ENCODE data around the gene ZBTB42. TPM values are rescaled to one million over a fixed set of nuclear protein-coding genes. Genes with fewer than 3 reads are reported as not detected.
A peak's percentile ranks its signal among the peaks of the same experiment; 100 is the strongest.

Gene ZBTB42
- total RNA-seq, 2 experiments from 2014 or later: 1.3 TPM

- H3K27me3 Mint-ChIP-seq: no peaks in the 10 kb centered on the region
- H3K9me3 Mint-ChIP-seq: peaks cover 4% of the 10 kb centered on the region
- H3K36me3 Mint-ChIP-seq (ENCODE audit: low read depth): peaks cover 31% of the 10 kb centered on the region
- TF ChIP-seq CTCF (IDR thresholded peaks at IDR 0.05): no peak
- peaks cover 10% of the 10 kb centered on the region for H3K4me1 Mint-ChIP-seq (ENCODE audit: low read depth)
- H3K27ac Mint-ChIP-seq: peak overlapping the region; percentile 38
- intact Hi-C loops (cut with micrococcal nuclease): no loop called here
- no peak overlapping the region for H3K4me3 Mint-ChIP-seq
- ChIA-PET CTCF (interaction anchor here (1.0 to 5.6 kb wide), 15 partner anchors 8 to 777 kb away, joined by 3 to 79 read pairs (median 6); partner anchors contain the start of genes SIVA1 and ZBTB42), POLR2A (interaction anchor here (0.8 to 1.9 kb wide), 5 partner anchors 9 to 17 kb away, joined by 3 to 6 read pairs (median 3); partner anchors contain the start of gene SIVA1)
- DNase-seq: peak; percentile 28
- ATAC-seq: no peak
Measured at GRCh38 chr14:104769324-104770071, 31.4 kb upstream of the ZBTB42 start.

- no peak for TF ChIP-seq CTCF (IDR thresholded peaks at IDR 0.05)
- intact Hi-C loops (cut with micrococcal nuclease): no loop called here
- H3K27me3 Mint-ChIP-seq: no peaks in the 10 kb centered on the region
- peaks cover 31% of the 10 kb centered on the region for H3K36me3 Mint-ChIP-seq (ENCODE audit: low read depth)
- H3K9me3 Mint-ChIP-seq: peaks cover 4% of the 10 kb centered on the region
- H3K4me3 Mint-ChIP-seq: no peak overlapping the region
- peak overlapping the region; percentile 38 for H3K27ac Mint-ChIP-seq
- ATAC-seq: no peak
- H3K4me1 Mint-ChIP-seq (ENCODE audit: low read depth): peaks cover 10% of the 10 kb centered on the region
- DNase-seq: no peak
- CTCF ChIA-PET: interaction anchor here (0.8 to 5.6 kb wide), 7 partner anchors 8 to 56 kb away, joined by 3 to 79 read pairs (median 4); partner anchors contain the start of gene SIVA1
- POLR2A ChIA-PET: interaction anchor here (1.0 to 1.9 kb wide), 3 partner anchors 10 to 18 kb away, joined by 3 to 6 read pairs (median 5); partner anchors contain the start of gene SIVA1
Measured at GRCh38 chr14:104770072-104770579, 30.8 kb upstream of the ZBTB42 start.

- TF ChIP-seq CTCF (IDR thresholded peaks at IDR 0.05): peak; percentile 74
- Mint-ChIP-seq H3K4me1 (ENCODE audit: low read depth) (peaks cover 10% of the 10 kb centered on the region), H3K9me3 (peaks cover 4% of the 10 kb centered on the region), H3K36me3 (ENCODE audit: low read depth) (peaks cover 31% of the 10 kb centered on the region), H3K27ac (no peak overlapping the region), H3K27me3 (no peaks in the 10 kb centered on the region), H3K4me3 (no peak overlapping the region)
- peak; percentile 49 for DNase-seq
- ChIA-PET CTCF (interaction anchor here (0.8 to 5.6 kb wide), 9 partner anchors 9 to 78 kb away, joined by 3 to 79 read pairs (median 4); partner anchors contain the start of gene SIVA1), POLR2A (interaction anchor here (0.8 to 1.9 kb wide), 5 partner anchors 9 to 55 kb away, joined by 3 to 6 read pairs (median 5); partner anchors contain the start of gene SIVA1)
- intact Hi-C loops (cut with micrococcal nuclease): no loop called here
- ATAC-seq: no peak
Measured at GRCh38 chr14:104770851-104771272, 30.0 kb upstream of the ZBTB42 start.

GRCh38 chr14:104771374-104771773 lies 29.5 kb upstream of the ZBTB42 start:
- POLR2A ChIA-PET: interaction anchor here (0.5 to 1.9 kb wide), 5 partner anchors 14 to 727 kb away, joined by 3 to 6 read pairs (median 5); partner anchors contain the start of gene SIVA1
- TF ChIP-seq CTCF (IDR thresholded peaks at IDR 0.05): no peak
- DNase-seq (no peak), ATAC-seq (no peak)
- intact Hi-C loops (cut with micrococcal nuclease): no loop called here
- Mint-ChIP-seq H3K4me1 (ENCODE audit: low read depth) (peaks cover 10% of the 10 kb centered on the region), H3K27me3 (no peaks in the 10 kb centered on the region), H3K27ac (no peak overlapping the region), H3K9me3 (peaks cover 4% of the 10 kb centered on the region), H3K36me3 (ENCODE audit: low read depth) (peaks cover 35% of the 10 kb centered on the region), H3K4me3 (no peak overlapping the region)
- CTCF ChIA-PET: interaction anchor here (0.9 to 5.6 kb wide), 4 partner anchors 10 to 78 kb away, joined by 3 to 79 read pairs (median 4); no protein-coding TSS in a partner anchor

All from activated CD8-positive, alpha-beta T cell treated with anti-CD3 and anti-CD28 coated beads for 36 hours (primary cell).